T-helper 17 cell (primary cell): Measurements from ENCODE around the gene BAIAP2L2. TPM values are rescaled to one million over a fixed set of nuclear protein-coding genes. Genes with fewer than 3 reads are reported as not detected.

Experiments used
- ATAC-seq: fragments of 150-1000 bp; cut with Tn5 transposase; 2 replicates; pipeline ENCODE4 v1.10.0; 2021; ENCODE audit warnings: mild to moderate bottlenecking, moderate library complexity
- DNase-seq, 3 donors: peaks; one replicate each; pipeline versions ENCODE4 v3.0.0 to v3.0.0-alpha.2; 2020 to 2021
- H3K9me3 ChIP-seq: one replicate; pipeline ENCODE4 v1.7.0; 2013; ENCODE audit warnings: low read length, mild to moderate bottlenecking; ENCODE audit not compliant: control insufficient read depth, poor library complexity, severe bottlenecking
- H3K27ac Mint-ChIP-seq: one replicate; pipeline ENCODE4 v1.8.0; 2022; ENCODE audit warnings: mild to moderate bottlenecking, moderate library complexity, mixed read lengths
- H3K27me3 Mint-ChIP-seq: one replicate; pipeline ENCODE4 v1.8.0; 2022; ENCODE audit warnings: mixed read lengths
- H3K36me3 Mint-ChIP-seq: one replicate; pipeline ENCODE4 v1.8.0; 2022; ENCODE audit warnings: low read depth, mixed read lengths
- H3K4me1 Mint-ChIP-seq: one replicate; pipeline ENCODE4 v1.8.0; 2022; ENCODE audit warnings: mild to moderate bottlenecking, mixed read lengths
- H3K4me3 Mint-ChIP-seq: one replicate; pipeline ENCODE4 v1.8.0; 2022; ENCODE audit warnings: mild to moderate bottlenecking, moderate library complexity, mixed read lengths
- total RNA-seq, 4 donors: library from RNA in 2 of 4; stranded (reverse) in 2 of 4; gene quantifications; one replicate each; pipeline ENCODE4 v1.2.3 and lab custom pipeline; 2022 to 2026

Gene BAIAP2L2
- total RNA-seq, 2 donors from 2014 or later, result 0.86 to 1.3 TPM

DNA sequence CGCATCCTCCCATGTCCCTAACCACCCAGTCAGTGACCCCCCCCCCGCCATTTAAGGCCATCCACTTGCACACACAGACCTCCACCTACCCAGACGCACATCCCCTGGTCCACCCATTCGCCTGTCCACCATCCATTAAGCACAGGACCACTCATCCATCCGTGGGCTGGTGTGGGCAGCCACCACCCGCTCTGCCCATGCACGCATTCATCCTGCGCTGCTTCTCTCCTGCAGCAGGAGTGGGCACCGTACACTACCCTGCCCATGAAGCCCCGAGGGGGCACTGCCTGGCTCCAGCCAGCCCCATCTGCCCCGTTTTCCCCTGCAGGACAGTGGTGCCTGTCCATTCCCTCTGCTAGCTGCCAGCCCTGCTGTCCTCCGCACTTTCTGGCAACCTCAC, 22.6 kb downstream of the BAIAP2L2 start:
- Mint-ChIP-seq H3K4me3 (no peak overlapping the region), H3K27ac (no peak overlapping the region), H3K4me1 (peaks cover 8% of the 10 kb centered on the region), H3K36me3 (peaks cover 2% of the 10 kb centered on the region), H3K27me3 (peaks cover 11% of the 10 kb centered on the region)
- H3K9me3 ChIP-seq, result no peaks in the 10 kb centered on the region
- DNase-seq, result no peak
- ATAC-seq, result no peak

- Mint-ChIP-seq H3K27ac (no peak overlapping the region), H3K4me3 (no peak overlapping the region), H3K36me3 (peaks cover 2% of the 10 kb centered on the region), H3K27me3 (peaks cover 12% of the 10 kb centered on the region), H3K4me1 (peaks cover 10% of the 10 kb centered on the region)
- ATAC-seq (no peak), DNase-seq (no peak)
- no peaks in the 10 kb centered on the region for H3K9me3 ChIP-seq
These were observed 23.5 kb downstream of the BAIAP2L2 start for GRCh38 chr22:38086942-38087341.

DNA sequence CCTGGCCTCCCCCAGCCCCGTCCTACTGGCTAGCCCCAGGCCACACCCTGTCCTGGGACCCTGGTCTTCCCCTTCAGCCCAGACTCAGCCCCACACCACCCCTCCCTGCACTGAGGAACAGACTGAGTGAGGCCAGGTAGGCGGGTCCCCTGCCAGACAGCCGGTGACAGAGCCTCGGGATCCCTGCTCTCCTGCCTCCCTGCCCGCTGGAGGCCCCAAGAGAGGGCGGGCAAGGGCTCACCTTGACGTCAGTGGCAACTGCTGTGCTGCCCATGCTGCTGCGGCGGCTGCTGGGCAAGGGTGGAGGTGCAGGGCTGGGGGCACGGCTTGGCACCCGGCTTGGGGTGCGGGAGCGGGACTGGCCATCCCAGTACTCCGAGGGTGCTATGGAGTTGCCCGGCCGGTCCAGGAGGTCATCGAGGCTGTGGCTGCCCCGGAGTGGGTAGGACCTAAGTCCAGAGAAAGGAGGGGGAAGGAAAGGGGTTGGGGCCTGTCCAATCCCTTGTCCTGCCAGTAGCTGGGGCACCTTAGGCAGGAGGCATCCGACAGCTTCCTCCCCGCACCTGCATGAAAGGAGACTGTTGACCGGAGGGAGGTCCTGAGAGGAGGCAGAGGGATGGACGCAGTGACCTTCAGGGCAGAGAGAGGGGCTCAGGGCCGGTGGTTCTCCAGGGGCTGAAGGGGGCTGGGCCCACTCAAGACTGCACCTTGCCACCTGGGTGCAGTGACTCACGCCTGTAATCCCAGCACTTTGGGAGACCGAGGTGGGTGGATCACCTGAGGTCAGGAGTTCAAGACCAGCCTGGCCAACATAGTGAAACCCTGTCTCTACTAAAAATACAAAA, 24.3 kb downstream of the BAIAP2L2 start:
- DNase-seq (no peak), ATAC-seq (no peak)
- Mint-ChIP-seq H3K27me3 (peaks cover 12% of the 10 kb centered on the region), H3K4me1 (peaks cover 12% of the 10 kb centered on the region), H3K4me3 (no peak overlapping the region), H3K36me3 (peaks cover 2% of the 10 kb centered on the region), H3K27ac (no peak overlapping the region)
- no peaks in the 10 kb centered on the region for H3K9me3 ChIP-seq

- DNase-seq, result no peak
- ATAC-seq, result no peak
- Mint-ChIP-seq H3K4me1 (peaks cover 12% of the 10 kb centered on the region), H3K27me3 (peaks cover 12% of the 10 kb centered on the region), H3K36me3 (peaks cover 2% of the 10 kb centered on the region), H3K27ac (no peak overlapping the region), H3K4me3 (no peak overlapping the region)
- no peaks in the 10 kb centered on the region for H3K9me3 ChIP-seq
These were observed 25.0 kb downstream of the BAIAP2L2 start for GRCh38 chr22:38085501-38085900.

GRCh38 chr22:38085056-38085455, 25.4 kb downstream of the BAIAP2L2 start:
- H3K27ac Mint-ChIP-seq, result no peak overlapping the region
- DNase-seq, result no peak
- H3K4me3 Mint-ChIP-seq, result no peak overlapping the region
- ATAC-seq, result no peak
- H3K36me3 Mint-ChIP-seq, result peaks cover 2% of the 10 kb centered on the region
- peaks cover 12% of the 10 kb centered on the region for H3K4me1 Mint-ChIP-seq
- peaks cover 15% of the 10 kb centered on the region for H3K27me3 Mint-ChIP-seq
- no peaks in the 10 kb centered on the region for H3K9me3 ChIP-seq

GRCh38 chr22:38083931-38084631, 26.4 kb downstream of the BAIAP2L2 start, which contains the start of gene SLC16A8:
TSS of gene SLC16A8 (minus strand) at chr22:38084184. CDS start at chr22:38082873, 1,311 bp downstream.
- ATAC-seq (no peak), DNase-seq (no peak)
- no peak within 1 kb of the TSS for H3K27ac Mint-ChIP-seq
- H3K4me1 Mint-ChIP-seq, result peaks cover 10% of the 10 kb centered on the region
- peaks cover 2% of the 10 kb centered on the region for H3K36me3 Mint-ChIP-seq
- peak within 1 kb of the TSS; percentile 28 for H3K4me3 Mint-ChIP-seq
- peaks cover 23% of the 10 kb centered on the region for H3K27me3 Mint-ChIP-seq
- no peaks in the 10 kb centered on the region for H3K9me3 ChIP-seq

GRCh38 chr22:38082986-38083710, 27.3 kb downstream of the BAIAP2L2 start:
- H3K4me3 Mint-ChIP-seq, result peak overlapping the region; percentile 28
- ATAC-seq (no peak), DNase-seq (no peak)
- no peaks in the 10 kb centered on the region for H3K9me3 ChIP-seq
- H3K36me3 Mint-ChIP-seq, result peaks cover 2% of the 10 kb centered on the region
- H3K27ac Mint-ChIP-seq, result no peak overlapping the region
- H3K4me1 Mint-ChIP-seq, result peaks cover 10% of the 10 kb centered on the region
- H3K27me3 Mint-ChIP-seq, result peaks cover 23% of the 10 kb centered on the region

DNA sequence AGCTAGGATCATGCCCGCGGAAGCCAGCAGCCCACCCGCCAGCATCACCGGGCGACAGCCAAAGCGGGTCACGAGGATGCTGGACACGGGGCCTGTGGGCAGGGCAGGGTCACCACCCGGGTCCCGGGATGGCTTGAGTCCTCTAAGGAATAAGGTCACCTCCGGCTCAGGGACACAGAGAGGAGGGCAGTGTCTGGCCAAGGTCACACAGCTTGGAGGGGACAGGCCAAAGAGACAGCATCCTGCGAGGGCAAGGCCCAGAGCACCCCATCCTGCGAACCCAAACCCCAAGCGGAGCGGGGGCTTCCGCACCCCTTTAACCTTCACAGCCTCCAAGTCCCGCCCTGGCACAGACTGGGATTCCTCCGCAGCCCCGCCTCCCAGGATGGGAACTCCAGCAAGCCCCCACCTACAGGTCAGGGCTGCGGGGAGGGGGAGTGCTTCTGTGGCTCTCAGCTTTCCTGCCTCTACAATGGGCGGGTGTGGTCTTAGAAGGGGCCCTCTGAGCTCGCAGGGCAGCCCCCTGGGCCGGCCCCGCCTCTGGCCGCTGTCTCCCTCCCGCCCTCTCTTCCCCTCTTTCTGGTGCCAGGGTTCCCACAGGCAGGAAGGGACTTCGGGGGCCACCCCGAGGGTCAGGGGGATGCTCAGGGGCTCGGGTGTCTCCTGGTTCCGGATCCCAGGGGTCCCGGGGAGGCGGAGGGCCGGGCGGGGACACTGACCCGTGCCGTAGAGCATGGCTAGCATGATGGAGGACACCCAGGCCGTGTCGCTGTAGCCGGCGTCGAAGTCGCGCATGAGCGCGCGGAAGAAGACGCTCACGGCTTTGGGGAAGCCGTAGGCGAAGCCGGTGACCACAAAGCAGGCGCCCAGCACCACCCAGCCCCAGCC, 28.3 kb downstream of the BAIAP2L2 start:
- no peaks in the 10 kb centered on the region for H3K9me3 ChIP-seq
- H3K27ac Mint-ChIP-seq, result no peak overlapping the region
- DNase-seq (no peak), ATAC-seq (no peak)
- H3K4me1 Mint-ChIP-seq, result peaks cover 6% of the 10 kb centered on the region
- H3K27me3 Mint-ChIP-seq, result peaks cover 18% of the 10 kb centered on the region
- peaks cover 2% of the 10 kb centered on the region for H3K36me3 Mint-ChIP-seq
- peak overlapping the region; percentile 45 for H3K4me3 Mint-ChIP-seq

- ATAC-seq (peak; percentile 21), DNase-seq (no peak)
- no peak overlapping the region for H3K27ac Mint-ChIP-seq
- no peaks in the 10 kb centered on the region for H3K9me3 ChIP-seq
- H3K27me3 Mint-ChIP-seq, result peaks cover 18% of the 10 kb centered on the region
- peaks cover 2% of the 10 kb centered on the region for H3K36me3 Mint-ChIP-seq
- peaks cover 6% of the 10 kb centered on the region for H3K4me1 Mint-ChIP-seq
- no peak overlapping the region for H3K4me3 Mint-ChIP-seq
These were observed 28.9 kb downstream of the BAIAP2L2 start for GRCh38 chr22:38081636-38081940.

DNA sequence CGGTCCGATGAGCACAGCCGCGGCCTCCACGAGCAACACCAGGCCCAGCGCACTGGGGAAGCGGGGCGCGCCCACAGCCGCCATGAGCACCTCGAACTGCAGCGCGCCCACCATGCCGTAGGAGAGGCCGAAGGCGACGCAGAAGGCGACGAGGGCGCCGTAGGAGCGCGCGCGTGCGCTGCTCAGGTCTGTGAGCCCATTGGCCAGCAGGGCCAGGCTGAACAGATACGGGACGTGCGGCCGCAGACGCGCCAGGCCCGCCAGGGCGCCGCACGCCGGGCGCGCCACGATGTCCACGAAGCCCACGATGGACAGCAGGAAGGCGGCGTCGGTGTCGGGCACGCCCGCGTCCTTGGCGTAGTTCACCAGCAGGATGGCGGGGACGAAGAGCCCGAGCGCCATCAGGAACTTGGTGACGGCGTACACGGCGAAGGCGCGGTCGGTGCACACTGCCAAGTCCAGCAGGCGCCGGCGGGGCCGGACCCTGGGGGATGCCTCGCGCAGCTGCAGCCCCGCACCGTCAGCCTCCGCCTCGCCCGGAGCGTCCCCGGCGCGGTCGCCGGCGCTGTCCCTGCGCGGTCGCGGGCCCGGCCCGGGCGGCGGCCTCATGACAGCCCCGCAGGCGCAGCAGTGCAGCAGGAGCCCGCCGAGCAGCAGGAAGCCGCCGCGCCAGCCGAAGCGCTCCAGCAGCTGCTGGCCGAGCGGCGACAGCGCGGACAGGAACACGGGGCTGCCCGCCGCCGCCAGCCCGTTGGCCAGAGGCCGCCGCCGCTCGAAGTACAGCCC, 29.4 kb downstream of the BAIAP2L2 start:
- H3K4me3 Mint-ChIP-seq, result peak overlapping the region; percentile 59
- DNase-seq (no peak), ATAC-seq (peak; percentile 57)
- H3K27me3 Mint-ChIP-seq, result peaks cover 18% of the 10 kb centered on the region
- H3K27ac Mint-ChIP-seq, result no peak overlapping the region
- H3K36me3 Mint-ChIP-seq, result peaks cover 2% of the 10 kb centered on the region
- peaks cover 6% of the 10 kb centered on the region for H3K4me1 Mint-ChIP-seq
- no peaks in the 10 kb centered on the region for H3K9me3 ChIP-seq

- DNase-seq (no peak), ATAC-seq (no peak)
- H3K36me3 Mint-ChIP-seq, result peaks cover 2% of the 10 kb centered on the region
- H3K9me3 ChIP-seq, result no peaks in the 10 kb centered on the region
- H3K4me1 Mint-ChIP-seq, result peaks cover 6% of the 10 kb centered on the region
- peaks cover 18% of the 10 kb centered on the region for H3K27me3 Mint-ChIP-seq
- peak overlapping the region; percentile 59 for H3K4me3 Mint-ChIP-seq
- H3K27ac Mint-ChIP-seq, result no peak overlapping the region
These were observed 30.0 kb downstream of the BAIAP2L2 start for GRCh38 chr22:38080474-38080849.

GRCh38 chr22:38079804-38080203, 30.7 kb downstream of the BAIAP2L2 start:
- Mint-ChIP-seq H3K27ac (no peak overlapping the region), H3K27me3 (peaks cover 18% of the 10 kb centered on the region), H3K4me1 (peaks cover 6% of the 10 kb centered on the region), H3K36me3 (no peaks in the 10 kb centered on the region), H3K4me3 (peak overlapping the region; percentile 69)
- ATAC-seq, result no peak
- DNase-seq, result no peak
- no peaks in the 10 kb centered on the region for H3K9me3 ChIP-seq
